Measurements from ENCODE around the gene CSF2RB. TPM values are rescaled to one million over a fixed set of nuclear protein-coding genes. Genes with fewer than 3 reads are reported as not detected.

Gene CSF2RB
- total RNA-seq, 1 experiment from 2014 or later = not detected

DNA sequence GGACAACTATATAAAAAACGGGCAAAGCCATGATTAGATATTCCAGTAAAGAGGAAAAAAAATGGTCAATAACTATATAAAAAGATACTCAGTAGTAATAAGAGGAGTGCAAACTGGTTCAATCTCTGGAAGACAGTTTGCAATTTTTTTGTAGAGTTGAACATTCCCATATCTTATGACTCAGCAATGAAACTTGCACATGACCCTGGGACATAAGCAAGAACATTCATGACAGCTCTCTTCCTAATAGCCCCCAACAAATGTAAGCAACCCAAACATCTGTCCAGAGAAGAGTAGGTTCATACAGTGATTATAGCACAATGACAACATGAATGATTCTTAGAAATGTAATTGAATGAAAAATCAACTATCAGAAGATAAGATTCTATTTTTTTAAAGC, 21.8 kb upstream of the CSF2RB start:
- DNase-seq (ENCODE audit: low spot score) = no peak

GRCh38 chr22:36892292-36892691, 21.1 kb upstream of the CSF2RB start:
- DNase-seq (ENCODE audit: low spot score) = no peak

GRCh38 chr22:36893262-36893661, 20.2 kb upstream of the CSF2RB start:
- no peak for DNase-seq (ENCODE audit: low spot score)

DNA sequence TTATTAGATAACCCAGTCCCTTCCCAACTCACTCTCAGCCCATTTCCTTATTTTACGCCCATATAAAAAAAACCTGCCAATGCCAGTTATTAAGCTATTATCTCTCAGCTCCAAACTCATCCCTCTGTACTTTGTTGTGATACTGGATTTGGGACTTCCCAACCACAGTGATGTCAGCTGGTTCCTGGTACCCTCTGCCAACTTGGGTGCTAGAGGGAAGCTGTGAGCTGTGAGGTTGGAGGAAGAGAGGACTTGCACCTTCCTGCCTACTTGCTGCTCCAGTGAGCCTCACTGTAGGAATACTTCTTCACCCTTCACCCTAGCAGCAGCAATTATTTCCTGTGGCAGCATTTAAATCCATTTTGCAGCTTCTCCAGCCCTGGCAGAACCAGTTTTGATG, 19.2 kb upstream of the CSF2RB start:
- DNase-seq (ENCODE audit: low spot score) = no peak

DNA sequence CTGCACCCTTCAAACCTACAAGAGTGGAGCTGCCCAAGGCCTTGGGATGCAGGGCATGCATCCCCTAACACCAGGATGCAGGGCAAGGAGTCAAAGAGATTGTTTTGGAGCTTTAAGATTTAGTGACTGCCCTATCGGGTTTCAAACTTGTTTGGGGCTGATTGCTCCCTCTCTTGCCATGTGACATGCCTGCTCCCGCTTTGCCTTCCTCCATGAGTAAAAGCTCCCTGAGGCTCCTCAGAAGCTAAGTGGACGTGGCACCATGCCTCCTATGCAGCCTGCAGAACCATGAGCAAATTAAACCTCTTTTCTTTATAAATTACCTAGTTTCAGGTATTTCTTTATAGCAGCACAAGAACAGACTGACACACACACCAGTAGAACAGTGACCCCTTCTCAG, 15.8 kb upstream of the CSF2RB start:
- DNase-seq (ENCODE audit: low spot score) = no peak

DNA sequence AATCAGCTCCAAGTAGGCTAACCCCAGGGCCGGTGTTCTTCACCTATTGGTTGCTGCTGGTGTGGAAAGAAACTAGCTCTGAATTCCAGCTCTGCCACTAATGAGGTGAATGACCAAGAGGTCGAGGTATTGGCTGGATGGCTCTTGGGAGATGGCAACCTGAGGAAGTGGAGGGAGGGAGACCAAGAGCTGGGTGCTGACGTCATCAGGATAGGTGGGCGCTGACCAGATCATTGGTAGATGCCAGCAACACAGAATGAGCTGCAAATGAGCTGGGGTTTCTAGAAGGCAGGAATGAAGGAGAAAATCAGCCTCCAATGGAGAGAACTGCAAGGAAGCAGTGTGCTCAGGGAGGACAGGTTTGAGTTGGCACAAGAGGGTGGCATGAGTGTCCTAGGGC, 14.7 kb upstream of the CSF2RB start:
- DNase-seq (ENCODE audit: low spot score) = no peak

GRCh38 chr22:36899498-36899897, 13.9 kb upstream of the CSF2RB start:
- DNase-seq (ENCODE audit: low spot score) = no peak

- no peak for DNase-seq (ENCODE audit: low spot score)
Measured at GRCh38 chr22:36900225-36900624, 13.2 kb upstream of the CSF2RB start.

- no peak for DNase-seq (ENCODE audit: low spot score)
Measured at GRCh38 chr22:36900880-36901279, 12.5 kb upstream of the CSF2RB start.

DNA sequence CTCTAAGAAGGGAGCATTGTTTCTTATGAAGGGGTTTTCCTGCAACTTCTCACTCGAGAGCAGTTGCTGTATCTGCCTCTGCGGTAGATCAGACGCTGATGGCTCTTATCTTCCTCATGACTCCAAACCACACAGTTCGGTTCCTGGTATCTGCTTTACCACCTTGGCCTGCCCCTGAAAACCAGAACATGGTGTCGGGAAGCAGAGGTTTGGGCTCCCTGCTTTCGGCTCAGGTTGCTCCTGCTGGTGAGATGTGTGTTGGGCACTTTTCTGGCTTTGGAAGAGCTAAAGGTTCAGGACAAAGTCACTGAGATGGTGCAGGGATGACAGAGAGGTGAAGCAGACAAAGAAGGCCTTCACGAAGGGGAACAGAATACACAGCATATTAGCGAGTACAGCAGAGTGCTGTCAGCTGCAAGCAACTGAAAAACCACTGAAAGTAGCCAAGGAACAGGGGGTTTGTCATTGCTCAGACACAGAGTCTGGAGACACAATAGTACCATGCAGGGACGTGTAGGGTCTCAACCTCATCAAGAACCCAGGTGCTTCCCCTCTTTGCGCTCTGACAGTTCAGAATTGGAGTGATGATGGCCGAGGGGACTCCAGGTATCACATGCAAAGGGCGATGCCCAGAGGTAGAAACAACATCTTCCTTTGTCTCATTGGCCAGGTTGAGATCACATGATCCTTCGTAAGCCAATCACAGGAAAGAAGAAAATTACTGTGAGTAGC, 11.9 kb upstream of the CSF2RB start:
- DNase-seq (ENCODE audit: low spot score) = no peak

DNA sequence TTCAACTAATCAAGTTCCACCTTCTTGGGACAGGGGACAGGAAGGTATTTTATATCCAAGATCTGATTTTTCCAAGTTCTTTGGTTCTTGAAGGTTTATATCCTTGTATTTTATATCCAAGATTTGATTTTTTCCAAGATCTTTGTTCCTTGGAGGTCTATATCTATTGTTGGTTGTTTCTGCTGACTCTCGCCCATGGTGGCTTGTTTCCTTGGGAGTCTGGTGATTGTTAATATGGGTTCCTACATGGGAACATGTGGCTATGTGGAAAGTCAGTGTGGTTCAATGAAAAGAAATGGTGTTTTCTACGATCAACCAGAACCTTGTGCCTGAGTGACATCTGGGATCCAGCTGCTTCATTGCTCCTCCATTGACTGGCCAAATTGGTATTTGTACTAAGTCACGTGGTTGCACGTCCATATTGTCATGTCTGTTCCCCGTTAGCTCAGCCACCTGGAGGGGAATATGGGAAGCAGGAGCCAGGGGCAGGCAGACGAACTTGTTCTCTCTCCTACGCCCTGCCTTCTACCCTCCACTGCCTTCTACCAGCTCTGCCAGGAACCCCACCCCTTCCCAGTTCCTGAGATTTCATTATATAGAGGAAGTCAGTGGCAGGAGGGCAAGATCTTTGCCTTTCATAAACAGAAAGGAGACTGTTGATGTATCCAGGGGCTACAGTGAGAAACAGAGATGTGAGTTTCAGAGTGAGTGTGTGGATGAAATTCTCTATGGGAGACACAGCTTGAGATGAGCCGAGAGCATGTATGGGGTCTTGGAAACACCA, 11.1 kb upstream of the CSF2RB start:
- no peak for DNase-seq (ENCODE audit: low spot score)

- DNase-seq (ENCODE audit: low spot score) = no peak
Measured at GRCh38 chr22:36904260-36904880, 9.1 kb upstream of the CSF2RB start.

DNA sequence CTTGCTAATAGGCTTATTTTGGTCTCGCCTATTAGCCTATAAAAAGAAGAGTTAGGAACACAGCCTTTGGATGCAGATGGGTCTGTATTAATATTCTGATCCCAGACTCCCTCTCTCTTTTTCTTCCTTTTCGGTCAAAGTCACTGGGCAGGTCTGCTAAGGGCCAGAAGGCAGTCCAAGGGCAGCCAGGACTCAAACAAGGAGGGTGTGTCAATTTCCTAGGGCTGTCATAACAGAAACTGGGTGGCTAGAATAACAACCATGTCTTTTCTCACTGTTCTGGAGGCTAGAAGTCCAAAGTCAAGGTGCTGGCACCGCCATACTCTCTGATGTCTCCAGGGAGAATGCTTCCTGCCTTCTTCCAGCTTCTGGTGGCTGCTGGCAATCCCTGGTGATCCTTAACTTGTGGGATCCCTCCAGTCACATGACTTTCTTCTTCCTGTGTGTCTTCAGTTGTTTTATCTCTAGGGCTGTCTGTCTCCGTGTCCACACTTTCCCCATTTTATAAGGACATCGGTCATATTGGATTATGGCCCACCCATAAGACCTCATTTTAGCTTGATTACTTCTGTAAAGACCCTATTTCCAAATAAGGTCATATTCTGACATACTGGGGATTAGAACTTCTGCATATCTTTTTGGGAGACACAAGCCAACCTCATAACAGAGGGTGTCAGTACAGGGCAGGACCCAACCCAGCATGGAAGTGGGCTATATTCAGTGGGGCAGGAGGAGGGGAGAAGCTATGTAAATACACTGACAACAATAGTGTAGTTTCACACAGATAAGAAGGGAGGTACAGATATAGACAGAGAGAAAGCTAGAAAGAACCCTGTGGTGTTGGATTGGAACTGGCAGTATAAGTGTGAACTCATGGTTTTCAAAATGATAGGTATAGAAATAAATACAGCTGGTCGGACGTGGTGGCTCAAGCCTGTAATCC, 5.9 kb upstream of the CSF2RB start:
- DNase-seq (ENCODE audit: low spot score) = no peak

DNA sequence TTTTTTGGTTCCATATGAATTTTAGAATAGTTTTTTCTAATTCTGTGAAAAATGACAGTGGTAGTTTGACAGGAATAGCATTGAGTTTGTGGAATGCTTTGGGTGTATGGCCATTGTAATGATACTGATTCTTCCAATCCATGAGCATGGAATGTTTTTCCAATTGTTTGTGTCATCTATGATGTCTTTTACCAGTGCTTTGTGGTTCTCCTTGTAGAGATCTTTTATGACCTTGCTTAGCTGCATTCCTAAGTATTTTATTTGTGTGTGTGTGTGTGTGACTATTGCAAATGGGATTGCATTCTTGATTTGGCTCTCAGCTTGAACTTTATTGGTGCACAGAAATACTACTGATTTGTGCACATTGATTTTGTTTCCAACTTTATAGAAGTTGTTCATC, 3.0 kb upstream of the CSF2RB start:
- no peak for DNase-seq (ENCODE audit: low spot score)

DNA sequence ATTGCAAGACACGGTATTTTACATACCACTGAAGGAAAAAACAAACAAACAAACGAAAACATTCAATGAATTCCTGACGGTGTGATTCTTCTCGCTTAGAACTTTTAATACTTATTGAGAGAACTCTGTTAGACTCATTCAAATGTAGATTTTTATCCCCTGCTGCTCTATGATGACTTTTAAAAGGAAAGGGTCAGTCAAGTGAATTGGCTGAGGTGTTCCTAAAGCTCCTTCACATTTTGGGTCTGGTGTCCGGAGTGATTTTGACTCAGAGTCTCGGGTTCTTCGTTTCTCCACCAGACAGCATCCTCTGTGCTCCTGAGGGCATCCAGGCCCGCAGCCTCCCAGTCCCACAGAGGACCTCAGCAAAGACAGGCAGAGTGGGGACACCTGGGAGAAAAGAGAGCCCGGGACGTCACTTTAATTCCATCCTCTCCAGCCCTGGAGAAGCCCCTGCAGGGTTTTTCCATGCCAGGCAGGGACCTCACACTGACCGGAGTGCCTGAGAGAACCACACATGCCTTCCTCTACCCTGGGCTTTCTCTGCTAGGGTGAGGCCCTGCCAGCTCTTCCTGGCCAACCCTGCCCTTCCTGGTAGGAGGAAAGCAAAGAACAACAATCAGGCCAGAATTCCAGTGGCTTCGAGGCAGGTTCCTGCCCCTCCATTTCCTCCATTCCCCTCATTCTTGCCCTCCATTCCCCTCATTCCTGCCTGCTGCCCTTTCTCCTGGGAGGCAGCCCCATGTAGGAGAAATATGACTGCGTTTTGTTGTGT, 1.4 kb upstream of the CSF2RB start:
- DNase-seq (ENCODE audit: low spot score) = no peak

DNA sequence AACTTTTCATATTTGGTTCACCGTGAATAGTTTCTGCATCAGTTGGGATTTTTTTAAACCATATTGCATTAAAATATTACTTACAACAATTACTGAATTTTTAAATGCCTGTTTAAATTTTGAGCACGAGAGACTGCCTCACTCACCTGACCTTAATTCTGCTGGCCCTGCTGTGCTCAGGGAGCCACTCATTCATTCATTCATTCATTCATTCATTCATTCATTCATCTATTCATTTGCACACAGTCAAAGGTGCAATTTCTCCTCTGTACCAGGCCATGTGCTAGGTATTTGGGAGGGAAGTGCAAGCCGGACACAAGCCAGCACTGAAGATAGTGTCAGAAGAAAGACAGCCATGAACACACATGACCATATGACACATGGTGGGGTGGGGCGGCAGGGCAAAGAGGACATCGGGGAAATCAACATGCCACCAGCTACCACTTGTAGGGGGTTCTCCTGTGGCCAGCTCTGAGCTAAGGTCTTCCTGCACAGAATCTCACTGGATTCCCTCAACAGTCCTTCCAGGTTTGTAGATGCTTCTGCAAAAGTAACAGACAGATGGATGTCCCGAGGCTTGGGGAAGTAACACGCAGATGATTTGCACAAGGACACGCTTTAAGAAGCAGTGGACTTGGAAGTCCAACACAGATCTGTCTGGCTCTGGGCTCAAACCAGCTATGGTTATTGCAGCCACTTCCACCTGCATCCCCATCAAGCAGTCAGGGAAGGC, 568 bp upstream of the CSF2RB start:
- no peak for DNase-seq (ENCODE audit: low spot score)

DNA sequence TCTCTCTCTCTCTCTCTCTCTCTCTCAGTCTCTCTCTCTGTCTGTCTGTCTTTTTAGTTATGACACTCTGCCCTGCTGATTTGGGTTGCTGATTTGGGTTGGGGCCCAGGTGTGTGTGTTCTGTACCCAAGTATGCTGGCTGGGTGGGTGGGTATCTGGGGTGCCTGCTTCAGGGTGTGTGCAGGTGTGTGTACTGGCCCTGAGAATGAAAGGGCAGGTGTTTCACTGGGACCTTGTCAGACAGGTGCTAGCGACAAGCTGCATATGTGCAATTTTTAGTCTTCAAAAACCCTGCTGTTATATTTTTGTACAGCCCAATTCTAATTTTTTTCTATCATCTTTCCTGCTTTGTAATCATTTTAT, 943 bp downstream of the CSF2RB start:
- DNase-seq (ENCODE audit: low spot score) = no peak

DNA sequence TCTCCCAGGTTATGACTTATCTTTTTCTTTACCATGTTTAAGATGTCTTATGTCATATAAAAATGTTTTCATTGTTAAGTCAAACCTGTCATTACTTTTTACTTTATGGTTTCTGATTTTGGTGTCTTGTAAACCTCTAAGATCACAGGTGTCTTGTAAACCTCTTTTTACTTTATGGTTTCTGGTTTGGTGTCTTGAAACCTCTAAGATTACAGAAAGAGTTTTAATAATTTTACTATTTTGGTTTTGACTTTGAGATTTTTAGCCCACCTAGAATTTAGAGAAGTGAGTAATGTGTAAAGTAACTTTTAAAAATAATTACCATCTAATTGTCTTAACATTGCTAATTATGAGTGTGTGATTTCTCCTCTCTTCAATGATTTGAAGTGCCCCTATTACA, 2.6 kb downstream of the CSF2RB start:
- no peak for DNase-seq (ENCODE audit: low spot score)

- no peak for DNase-seq (ENCODE audit: low spot score)
Measured at GRCh38 chr22:36918586-36919284, 5.3 kb downstream of the CSF2RB start.

Data from HT-29 (cell line).